AG10803 (cell line): ENCODE data around the gene IRX3.

ENCODE experiments used
- DNase-seq: peaks from one replicate; pipeline ENCODE4 v3.0.0; 2010; ENCODE audit warnings: low read depth
- H3K4me3 ChIP-seq: 2 replicates; pipeline ENCODE4 v1.5.1; 2011; ENCODE audit warnings: mild to moderate bottlenecking, low read length, control low read depth
- TF ChIP-seq, protein P1 (sequence below): conservative IDR thresholded peaks from 2 replicates; pipeline ENCODE4 v1.5.1; 2011; ENCODE audit warnings: mild to moderate bottlenecking, low read length, control low read depth, inconsistent platforms

Gene IRX3

GRCh38 chr16:54288030-54288834 lies 1.6 kb upstream of the IRX3 start:
- TF ChIP-seq, protein P1, sequence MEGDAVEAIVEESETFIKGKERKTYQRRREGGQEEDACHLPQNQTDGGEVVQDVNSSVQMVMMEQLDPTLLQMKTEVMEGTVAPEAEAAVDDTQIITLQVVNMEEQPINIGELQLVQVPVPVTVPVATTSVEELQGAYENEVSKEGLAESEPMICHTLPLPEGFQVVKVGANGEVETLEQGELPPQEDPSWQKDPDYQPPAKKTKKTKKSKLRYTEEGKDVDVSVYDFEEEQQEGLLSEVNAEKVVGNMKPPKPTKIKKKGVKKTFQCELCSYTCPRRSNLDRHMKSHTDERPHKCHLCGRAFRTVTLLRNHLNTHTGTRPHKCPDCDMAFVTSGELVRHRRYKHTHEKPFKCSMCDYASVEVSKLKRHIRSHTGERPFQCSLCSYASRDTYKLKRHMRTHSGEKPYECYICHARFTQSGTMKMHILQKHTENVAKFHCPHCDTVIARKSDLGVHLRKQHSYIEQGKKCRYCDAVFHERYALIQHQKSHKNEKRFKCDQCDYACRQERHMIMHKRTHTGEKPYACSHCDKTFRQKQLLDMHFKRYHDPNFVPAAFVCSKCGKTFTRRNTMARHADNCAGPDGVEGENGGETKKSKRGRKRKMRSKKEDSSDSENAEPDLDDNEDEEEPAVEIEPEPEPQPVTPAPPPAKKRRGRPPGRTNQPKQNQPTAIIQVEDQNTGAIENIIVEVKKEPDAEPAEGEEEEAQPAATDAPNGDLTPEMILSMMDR = no peak
- DNase-seq = no peak
- H3K4me3 ChIP-seq = no peak overlapping the region; the same call in 1 of the 2 replicates

- TF ChIP-seq, protein P1 = no peak
- H3K4me3 ChIP-seq = peak overlapping the region; percentile 72
- DNase-seq = peak; percentile 4
These were observed 793 bp upstream of the IRX3 start for GRCh38 chr16:54287131-54288029.

DNA sequence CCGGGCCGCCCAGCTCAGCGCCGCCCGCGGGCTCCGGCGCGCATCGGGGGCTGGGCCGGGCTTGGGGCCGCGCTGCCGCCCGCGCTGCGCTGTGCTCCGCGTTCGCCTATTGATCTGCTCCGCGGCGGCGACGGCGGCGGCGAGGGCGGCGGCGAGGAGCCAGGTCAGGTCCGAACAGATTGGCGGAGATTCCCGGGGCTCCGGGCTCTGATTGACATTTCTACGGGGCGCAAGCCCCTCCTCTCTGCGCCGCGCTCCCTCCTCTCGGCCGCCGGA lies 559 bp downstream of the IRX3 start:
- no peak for DNase-seq
- TF ChIP-seq, protein P1 = no peak
- peak overlapping the region; percentile 81 for H3K4me3 ChIP-seq

DNA sequence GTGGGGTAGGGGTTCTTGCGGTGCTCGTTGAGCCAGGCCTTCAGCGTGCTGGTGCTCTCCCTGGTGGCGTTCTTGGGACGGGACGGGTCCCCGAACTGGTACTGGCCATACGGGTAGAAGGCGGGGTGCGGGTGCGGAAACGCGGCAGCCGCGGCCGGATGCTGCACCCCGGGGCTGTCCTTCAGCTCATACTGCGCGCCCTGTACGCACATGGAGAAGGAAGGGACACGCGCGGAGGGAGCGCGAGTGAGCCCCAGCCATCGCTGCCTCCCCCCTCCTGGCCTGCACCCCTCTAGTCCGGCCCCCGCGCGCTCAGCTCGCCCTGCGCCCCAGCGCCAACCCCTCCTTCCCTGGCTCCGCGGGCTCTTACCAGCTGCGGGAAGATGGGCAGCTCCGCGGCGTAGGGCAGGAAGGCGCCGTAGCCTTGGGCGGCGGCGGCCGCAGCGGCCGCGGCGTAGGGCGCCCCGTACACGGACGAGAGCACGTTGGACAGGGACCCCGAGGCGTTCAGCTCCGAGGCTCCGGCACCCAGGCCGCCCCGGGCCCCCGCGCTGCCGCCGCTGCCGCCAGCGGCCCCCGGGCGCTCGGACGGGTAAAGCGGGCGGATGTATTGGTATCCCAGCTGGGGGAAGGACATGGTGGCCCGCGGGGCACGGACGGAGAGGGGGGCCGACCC lies 1.0 kb downstream of the IRX3 start:
- H3K4me3 ChIP-seq = peak overlapping the region; percentile 81
- peak; percentile 62 for DNase-seq
- TF ChIP-seq, protein P1 = no peak; the same call in 1 of the 2 replicates

DNA sequence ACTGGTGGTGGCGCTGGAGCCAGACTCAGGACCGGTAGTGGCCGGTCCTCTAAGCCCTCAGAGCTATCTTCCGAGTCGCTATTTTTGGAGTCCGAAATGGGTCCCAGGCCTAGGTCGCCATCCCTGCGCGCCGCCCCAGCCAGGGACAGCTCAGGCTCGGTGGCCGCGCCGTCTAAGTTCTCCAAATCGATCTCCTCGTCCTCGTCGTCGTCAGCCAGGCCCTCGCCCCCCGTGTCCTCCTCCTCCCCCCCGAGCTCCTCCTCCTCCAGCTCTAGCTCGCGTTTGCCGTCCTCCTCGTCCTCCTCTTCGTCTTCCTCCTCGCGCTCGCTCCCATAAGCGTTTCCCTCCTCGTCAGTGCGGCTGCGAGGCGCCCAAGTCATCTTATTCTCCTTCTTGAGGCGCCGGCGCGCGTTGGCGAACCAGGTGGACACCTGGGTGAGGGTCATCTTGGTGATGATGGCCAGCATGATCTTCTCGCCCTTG lies 1.6 kb downstream of the IRX3 start:
- TF ChIP-seq, protein P1 = no peak
- H3K4me3 ChIP-seq = peak overlapping the region; percentile 81
- peak; percentile 42 for DNase-seq

DNA sequence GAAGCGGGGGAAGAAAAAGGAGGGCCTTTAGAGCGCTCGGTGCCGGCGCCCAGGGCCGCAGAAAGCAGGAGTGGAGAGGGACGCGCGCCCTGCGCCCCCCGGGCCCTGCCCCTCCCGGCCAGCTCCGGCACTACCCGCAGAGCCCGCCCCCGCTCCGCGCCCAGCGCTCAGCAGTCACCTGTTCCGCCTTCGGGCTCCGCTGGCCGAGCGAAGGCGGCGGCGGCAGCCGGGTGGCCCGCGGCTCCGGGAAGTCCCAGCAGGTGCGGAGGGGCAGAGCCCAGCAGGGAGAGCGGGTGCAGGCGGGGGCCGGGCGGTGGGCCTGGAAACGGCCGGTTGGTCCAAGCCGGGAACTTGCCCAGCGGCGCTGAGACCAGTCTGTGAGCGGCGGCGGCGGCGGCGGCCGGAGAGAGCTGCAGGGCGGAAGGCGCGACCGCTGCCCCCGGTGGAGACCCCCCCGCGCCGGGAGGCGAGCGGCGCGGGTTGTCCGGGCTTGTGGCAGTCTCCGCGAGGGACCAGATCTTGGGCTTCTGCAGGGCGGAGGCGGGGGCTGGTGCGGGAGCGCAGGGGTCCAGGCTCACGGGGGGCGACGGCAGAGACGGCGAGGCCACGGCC lies 2.2 kb downstream of the IRX3 start:
- TF ChIP-seq, protein P1 = no peak
- peak; percentile 21 for DNase-seq
- peak overlapping the region; percentile 81 for H3K4me3 ChIP-seq
